Activated CD8-positive, alpha-beta memory T cell treated with anti-CD3 and anti-CD28 coated beads for 1 hour (primary cell): Measurements from ENCODE around the gene WBP11.

Source experiments
- DNase-seq, 2 donors: peaks; one replicate each; pipeline ENCODE4 v3.0.0-alpha.2; 2020; ENCODE audit warnings: low read depth in 1 of 2; ENCODE audit errors: extremely low read depth in 1 of 2

Gene WBP11

DNA sequence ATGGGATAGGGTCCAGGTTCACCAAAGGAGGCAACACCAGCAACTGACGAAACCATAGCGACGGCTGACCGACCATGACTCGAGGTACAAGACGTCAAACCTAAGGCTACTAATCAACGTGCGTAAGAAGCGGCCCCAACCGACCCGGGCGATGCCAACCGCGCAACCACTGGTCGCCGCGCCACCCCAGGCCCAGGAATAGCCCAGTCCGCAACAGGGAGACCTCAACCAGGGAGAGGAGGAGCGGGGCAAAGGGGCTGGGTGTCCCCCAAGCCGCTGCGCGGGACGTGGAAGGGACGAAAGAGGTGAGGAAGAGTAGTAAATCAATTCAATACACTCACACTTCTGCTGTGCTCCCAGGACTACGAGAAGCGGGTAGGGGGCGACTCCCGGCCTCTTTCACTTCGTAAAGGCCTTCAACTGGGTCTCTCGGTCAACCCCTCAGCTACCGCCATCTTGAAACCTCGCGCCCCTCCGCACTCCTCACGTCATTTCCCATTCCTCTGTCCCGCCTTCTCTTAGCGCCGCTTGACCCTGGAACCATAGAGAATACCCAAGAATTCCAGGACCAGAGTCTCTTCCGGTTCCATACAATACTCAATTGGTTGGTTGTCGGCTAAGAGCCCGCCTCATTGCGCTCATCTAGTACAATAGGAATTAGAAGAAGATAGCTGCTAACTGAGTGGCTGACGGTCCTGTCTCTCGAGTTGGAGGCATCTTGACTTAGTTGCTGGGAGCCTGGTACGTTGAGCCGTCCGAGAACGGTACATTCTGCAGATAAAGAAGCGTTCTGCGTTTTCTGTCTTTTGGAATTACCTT, at the start of gene WBP11, which contains the start of gene C12orf60:
Gene WBP11, minus strand, starts transcription at position 468 of the 819 bp plus-strand sequence. CDS start 2,095 bp downstream, outside the sequence.
Gene C12orf60, plus strand, starts transcription at position 660 of the 819 bp plus-strand sequence. CDS start 19,266 bp downstream, outside the sequence.
- DNase-seq = peak; percentile 73 to 75

- no peak for DNase-seq
These were observed 49.6 kb upstream of the WBP11 start for GRCh38 chr12:14852880-14853279.

- DNase-seq = no peak
These were observed 47.8 kb upstream of the WBP11 start for GRCh38 chr12:14850929-14851663.

- DNase-seq = no peak
These were observed 46.4 kb upstream of the WBP11 start for GRCh38 chr12:14849661-14850060.

DNA sequence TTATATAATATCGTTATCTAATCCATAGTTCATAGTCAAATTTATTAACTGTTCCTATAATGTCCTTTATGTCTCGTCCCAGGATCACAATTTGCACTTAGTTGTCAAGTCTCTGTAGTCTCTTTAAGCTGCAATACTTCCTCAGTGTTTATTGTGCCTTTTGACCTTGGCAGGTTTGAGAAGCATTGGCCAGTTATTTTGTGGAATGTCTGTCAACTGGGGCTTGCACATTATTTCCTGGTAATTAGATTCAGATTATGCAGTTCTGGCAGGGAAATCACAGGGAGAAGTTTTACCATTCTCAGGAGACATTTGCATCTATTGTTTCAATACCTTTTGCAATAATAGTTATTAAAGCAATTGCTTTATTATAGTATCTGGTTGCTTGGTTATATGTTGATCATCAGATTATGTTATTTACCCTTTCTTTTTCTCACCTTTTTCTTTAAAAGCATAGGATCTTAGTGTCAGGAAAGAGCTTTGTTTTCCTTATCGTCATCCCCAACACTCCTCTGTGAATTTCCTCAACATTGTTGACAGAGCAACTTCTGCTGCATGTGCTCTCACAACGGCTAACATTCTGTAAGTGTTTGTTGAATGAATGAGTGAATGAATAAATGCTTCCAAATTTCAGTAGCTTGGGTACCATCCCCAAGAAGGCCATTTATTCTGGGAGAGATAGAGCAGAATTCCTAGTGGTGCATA, 43.8 kb upstream of the WBP11 start:
- DNase-seq = no peak

- DNase-seq = no peak
These were observed 42.8 kb upstream of the WBP11 start for GRCh38 chr12:14846042-14846587.

- DNase-seq = peak in 1 of 2 donors; percentile 18
These were observed 42.1 kb upstream of the WBP11 start for GRCh38 chr12:14845350-14845750.

GRCh38 chr12:14844401-14844800, 41.1 kb upstream of the WBP11 start:
- DNase-seq = no peak

DNA sequence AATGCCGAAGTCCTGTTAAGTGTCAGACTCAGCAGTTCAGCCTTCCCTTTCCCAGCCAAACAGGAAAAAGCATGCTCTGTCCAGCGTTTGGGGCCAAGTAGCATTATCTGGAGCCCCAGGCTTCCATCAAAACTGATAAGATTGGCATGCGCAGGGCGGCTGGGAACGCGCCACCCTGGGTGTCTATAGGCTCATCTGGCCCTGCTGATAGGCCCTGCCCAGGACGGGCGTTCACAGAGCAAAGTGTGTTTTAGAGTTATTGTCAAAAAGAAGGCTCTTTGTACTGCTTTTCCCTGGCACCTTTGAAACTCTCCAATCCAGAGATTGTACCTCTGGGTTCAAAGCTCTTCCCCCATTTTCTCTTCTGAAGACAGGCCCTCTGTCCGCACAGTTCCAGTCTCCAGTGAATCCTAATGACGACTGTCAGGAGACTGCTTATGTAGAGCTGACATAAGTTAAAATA, 40.2 kb upstream of the WBP11 start, which contains the start of gene ART4:
Gene ART4, minus strand, starts transcription at position 102 of the 463 bp plus-strand sequence. CDS start 413 bp downstream, outside the sequence.
- no peak for DNase-seq

DNA sequence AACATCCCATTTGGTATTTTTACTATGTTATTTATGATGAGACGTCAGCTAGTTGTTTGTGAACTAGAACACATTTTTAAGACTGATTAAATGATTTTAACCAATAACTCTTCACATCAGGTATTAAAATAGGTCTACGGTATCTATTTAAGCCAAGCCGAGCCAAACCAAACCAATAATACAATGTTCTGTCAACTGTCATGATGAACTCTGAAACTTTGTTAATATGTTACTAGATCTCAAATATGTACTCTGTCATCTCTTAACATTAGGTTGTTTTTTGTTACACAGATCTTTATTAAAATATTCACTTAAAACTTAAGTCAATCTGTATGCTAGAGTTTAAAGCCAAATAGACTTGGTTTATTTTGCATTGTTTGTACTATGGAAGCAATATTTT, 39.0 kb upstream of the WBP11 start:
- DNase-seq = no peak

GRCh38 chr12:14841761-14842160, 38.5 kb upstream of the WBP11 start:
- no peak for DNase-seq

- no peak for DNase-seq
These were observed 37.3 kb upstream of the WBP11 start for GRCh38 chr12:14840616-14841015.

DNA sequence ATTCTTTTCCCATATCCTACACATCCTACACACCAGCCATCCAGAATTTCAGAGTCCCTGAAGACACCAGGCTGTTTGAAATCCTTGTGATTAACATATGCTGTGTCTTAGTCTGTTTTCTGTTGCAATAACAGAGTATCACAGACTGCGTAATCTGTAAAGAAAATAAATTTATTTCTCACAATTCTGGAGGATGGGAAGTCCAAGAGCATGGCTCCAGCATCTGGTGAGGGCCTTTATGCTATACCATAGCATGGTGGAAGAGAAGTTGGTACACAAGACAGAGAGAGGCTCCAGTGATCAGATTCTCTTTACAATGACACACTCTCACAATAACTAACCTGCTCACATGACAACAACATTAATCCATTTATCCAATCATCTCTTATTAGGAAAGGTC, 36.0 kb upstream of the WBP11 start:
- DNase-seq = no peak

DNA sequence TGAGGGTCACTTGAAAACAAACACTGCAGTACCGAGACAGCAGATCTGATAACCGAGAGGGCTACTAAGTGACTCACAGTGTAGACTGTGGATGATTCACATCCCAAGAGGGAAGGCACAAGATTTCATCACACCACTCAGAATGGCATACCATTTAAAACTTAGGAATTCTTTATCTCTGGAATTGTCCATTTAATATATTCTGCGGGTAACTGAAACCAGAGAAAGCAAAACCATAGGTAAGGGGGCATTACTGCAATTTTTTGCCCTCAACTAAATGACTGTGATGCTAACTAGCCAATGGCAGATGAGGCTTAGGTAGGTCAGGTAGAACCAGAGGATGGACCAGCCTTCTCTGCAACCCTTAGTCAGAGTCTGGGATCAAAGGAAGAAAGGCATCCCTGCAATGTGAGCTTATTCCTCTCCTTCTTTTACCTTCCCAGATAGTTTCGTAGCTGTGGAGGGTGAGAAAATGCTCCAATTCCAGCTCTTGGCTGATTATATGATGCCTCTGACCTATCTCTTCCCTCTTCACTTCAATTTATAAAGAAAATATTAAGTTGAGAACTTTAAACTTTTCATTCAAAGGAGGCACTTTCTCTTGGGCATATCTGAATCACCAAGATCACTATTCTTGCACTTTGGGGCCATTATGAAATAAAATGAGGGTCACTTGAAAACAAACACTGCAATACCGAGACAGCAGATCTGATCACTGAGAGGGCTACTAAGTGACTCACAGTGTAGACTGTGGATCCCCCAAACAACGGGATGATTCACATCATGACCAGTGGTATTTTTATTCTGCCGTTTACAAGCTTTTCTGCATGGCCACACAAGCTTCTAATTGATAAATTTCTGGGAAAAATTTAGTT, 33.3 kb upstream of the WBP11 start:
- no peak for DNase-seq

DNA sequence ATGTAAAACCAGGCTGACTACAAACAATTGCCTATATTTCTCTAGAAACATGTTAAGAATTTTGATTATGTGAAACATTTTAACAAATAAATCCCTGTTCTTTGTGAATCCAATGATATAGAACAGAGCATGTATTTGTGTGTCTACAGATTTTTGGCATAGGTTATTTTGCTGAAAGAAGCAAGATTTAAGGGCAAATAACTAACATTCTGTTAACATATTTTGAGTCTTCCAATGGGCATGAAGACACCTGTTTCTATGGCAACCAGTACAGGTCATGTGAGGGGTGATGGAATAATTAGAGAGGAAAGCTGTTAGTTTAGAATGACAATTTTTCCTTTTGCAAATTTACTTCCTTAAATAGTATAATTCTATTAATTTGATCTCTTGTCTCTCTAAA, 31.2 kb upstream of the WBP11 start:
- no peak for DNase-seq

DNA sequence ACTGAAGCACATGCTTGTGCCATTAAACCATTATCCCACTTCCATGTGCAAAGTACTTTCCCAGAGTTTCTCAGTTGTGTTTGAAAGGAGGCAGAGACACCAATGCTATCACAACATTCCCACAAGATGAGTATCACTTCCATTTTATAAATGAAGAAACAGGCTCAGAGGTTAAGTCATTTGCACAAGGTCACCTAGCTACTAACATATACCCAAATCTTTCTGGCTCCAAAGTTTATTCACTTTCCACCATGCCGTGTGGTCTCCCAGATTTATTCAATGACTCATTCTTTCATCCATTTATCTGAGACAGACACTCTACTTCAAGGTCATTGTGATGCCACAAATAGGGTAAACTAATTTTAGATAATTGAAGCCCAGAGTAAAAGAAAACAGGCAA, 30.7 kb upstream of the WBP11 start:
- DNase-seq = no peak

DNA sequence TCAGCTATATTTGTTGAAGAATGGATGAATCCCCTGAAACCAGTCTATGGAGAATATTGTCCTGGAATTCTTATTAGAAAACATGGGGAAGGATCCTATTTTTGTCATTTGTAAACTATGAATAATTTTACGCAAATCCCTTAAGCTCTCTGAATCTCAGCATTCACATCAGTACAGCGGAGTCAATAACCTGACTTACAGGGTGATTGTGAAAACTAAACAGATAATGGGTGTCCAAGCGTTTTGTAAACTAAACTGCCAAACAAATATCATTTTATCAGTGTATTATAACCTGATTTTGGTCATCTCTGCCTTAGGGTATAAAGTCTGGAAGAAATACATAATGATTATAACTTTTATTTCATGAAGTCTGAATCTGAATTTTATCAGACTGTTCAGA, 30.1 kb upstream of the WBP11 start:
- DNase-seq = no peak

DNA sequence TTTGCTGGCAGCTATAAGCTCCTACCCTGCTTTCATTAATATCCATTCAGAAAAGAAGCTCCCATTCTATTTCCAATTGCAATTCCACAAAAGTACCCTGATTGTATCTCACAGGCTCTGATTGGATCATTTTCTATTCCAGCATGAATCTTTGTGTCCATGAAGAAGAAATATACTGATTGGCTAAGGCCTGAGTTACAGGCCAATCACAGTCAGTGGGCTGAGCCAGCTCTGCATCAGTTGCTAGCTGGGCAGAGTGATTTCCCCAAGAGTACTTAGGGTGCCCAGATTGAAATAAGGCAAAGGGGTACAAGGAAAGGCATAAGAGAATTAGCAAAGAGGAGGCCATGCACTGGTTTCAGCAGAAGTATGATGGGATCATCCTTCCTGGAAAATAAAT, 25.6 kb upstream of the WBP11 start:
- DNase-seq = no peak

DNA sequence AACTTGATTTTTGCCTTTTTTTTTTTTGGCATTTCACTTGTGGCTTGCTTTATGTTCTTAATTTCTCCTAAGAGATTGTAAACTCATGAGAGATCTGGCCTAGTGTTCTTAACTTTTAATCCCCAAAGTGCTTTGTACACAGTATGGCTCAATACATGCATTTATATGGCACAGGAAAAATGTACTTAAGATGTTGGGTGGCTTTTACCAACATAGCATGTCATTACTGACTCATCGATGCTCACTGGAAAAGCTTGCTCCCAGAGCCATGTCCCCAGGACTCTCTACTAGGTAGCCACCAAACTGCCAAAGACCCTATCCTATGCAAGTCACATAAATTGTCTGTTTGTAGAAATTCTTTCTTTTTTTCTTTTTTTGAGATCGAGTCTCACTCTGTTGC, 23.8 kb upstream of the WBP11 start:
- DNase-seq = no peak

DNA sequence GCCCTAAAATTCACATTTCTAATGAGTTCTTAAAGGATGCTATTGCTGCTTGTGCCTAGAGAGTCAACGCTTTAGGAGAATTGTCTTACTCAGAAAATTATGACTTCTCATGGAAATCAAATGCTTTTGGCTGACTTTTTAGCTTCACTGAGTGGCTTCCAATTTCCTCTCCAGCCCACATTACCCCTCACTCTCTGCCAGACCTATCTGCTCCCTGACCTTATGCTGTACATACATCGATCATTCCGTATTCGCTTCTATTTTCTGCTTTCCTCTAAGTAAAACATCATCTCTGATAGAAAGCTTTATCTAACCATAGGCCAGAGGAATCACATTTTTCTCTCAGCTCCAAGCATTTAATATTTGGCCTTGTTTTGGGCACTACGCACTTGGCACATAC, 23.2 kb upstream of the WBP11 start:
- DNase-seq = no peak
